NCI-H1694 treated with DMSO at 0.1 percent for 48 hours (cell line): ENCODE measurements around the gene DPEP2NB.
"Not testable (repeated sequence)": the region's sequence is repeated elsewhere in the genome, so short reads cannot be mapped to it uniquely, and the experiment has no call there.

ENCODE experiments used
- DNase-seq: peaks from one replicate; lab custom pipeline; 2025; lab: John Stamatoyannopoulos, UW

DPEP2NB gene, protein sequence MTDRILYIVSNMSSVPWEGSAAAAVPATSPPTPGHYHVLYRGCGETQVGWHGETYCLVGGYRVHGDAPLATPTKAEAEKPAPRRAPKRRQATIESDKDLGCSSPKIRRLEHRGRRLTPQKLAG

DNA sequence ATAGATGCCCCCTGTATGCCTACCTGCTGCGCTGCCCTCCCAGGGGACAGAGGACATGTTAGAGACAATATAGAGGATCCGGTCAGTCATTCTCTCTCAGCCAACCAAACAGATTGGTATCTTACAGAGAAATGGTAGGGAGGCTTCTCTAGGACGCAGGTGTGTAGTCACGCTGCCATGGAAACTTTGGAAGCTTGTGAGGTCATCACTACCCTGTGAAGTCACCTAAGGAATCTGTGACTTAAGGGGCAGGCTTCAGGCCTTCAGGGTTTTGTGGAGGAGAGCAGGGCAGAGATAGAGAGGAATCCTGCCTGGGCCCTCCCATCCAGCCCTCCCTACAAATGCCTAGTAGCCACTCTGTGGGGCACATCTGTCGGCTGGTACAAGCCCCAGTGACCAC, at the start of gene DPEP2NB:
TSS of gene DPEP2NB (minus strand) at position 231 of the 400 bp plus-strand sequence. CDS start at position 90, 141 bp downstream.
- no peak for DNase-seq

DNA sequence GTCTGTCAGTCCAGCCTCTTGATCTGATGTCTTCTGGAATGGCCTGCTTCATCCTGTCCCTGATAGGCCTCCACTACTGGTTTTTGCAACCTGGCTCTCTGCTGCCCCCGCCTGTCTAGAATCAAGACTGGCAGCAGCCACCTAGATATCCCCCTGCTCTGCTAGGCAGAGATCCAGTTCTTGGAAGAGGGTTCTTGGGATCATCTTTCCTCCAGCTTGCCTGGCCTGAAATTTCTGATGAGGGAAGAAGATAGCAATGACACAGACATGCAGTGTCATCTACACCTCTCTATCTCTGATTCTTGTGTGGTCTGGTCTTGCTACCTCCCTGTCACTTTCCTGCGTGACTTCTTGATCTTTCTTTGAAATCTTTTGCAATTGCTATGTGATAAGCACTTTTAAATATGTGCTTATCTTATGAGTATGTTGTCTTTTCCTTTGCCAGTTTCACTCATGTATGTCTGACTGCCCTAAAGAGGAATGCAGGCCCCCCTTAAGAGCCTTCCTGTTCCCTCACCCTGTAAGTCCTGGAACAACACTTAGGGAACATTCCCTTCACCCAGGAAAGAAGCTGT, 49.2 kb upstream of the DPEP2NB start:
- peak; percentile 44 for DNase-seq

DNA sequence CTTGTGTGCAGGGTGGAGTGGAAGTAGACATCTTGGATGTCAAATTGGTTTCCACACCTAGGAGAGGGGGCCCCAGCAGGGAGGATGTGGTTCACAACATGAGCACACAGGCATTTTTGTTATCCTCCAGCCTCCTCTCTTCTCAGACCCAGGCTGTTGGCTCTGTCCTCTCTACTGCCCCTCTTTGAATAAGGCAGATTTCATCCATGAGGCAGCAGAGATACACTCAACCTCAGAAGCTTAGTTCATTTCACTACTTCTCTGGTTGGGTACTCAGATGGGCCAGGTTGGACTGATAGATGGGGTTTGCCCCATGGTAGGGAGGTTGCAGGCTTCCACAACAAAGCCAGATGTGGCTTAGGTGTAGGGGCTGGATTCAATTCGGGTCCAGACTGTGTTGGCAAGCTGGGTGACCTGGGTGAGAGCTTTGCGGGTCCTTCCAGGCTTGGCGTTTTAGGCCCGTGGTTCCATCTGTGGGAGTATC, 47.2 kb upstream of the DPEP2NB start:
- no peak for DNase-seq

DNA sequence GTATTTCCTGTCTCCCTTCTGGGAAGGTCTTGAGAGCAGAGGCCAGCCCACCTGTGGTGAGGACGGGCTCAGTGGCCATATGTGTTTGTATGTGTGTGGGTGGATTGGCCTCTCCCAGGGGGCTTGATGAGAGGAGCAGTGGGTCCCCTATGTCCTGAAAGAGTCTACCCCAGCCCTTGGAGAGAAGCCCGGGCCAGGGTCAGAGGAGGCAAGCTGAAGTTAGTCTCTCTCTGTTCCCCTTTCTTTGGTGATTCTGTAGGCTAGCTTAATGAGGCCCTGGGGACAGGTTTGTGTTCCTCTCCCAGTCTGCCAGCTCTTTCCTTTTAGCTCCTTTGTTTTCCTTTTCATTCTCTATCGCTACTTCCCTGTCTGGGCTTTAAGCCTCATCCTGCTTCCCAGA, 45.7 kb upstream of the DPEP2NB start:
- no peak for DNase-seq

DNA sequence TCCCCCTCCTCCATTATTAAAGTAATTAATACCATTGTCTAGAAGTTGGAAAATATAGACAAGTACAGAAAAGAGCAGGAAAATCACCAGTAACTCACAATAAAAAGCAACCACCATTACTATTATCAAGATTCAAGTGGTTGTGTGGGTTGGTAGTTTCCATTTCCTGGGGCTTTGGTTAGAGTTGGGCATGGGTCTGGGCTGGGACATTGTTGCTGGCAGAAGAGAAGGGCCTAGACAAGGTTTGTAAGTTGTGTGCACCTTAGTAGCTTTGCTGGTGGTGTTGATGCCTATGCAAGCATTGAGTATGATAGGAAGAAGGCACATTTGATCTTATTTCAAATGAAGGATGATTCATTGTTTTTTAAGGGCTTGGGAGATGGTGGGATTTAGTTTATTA, 44.1 kb upstream of the DPEP2NB start:
- no peak for DNase-seq

DNA sequence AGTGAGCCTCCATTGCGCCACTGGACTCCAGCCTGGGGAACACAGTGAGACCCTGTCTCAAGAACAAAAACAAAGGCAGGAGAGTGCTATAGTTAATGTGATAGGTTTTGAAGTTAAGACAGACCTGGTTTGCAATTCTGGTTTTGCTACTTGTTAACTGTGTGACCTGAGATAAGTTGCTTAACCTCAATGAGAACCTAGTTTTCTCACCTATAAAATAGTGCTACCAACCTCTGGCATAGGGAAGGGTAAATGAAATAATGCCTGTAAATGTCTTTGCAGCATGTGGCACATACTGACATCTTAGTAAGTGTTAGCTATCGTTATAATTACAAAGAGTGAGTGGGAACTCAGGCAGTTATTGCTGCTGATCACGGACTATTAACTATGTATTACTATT, 39.7 kb upstream of the DPEP2NB start:
- DNase-seq, result no peak

DNA sequence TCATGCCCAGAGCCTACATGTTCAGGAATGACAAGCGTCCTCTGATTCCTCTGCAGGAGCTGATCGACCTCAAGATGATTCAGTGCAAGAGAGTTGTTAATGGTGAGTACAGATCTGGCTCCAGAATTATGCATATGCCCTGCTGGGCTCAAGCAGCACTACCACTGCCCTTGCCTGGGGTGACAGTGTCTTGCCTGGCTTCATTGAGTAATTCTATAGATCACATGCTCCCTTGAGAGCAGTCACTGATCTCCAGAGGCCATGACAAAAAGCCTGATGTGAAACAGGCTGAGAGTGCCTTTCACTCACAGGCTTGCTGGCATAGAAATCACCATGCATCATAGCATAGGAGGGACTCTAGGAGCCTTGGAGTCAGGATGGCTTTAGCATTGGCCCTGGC, 33.7 kb upstream of the DPEP2NB start:
- no peak for DNase-seq

DNA sequence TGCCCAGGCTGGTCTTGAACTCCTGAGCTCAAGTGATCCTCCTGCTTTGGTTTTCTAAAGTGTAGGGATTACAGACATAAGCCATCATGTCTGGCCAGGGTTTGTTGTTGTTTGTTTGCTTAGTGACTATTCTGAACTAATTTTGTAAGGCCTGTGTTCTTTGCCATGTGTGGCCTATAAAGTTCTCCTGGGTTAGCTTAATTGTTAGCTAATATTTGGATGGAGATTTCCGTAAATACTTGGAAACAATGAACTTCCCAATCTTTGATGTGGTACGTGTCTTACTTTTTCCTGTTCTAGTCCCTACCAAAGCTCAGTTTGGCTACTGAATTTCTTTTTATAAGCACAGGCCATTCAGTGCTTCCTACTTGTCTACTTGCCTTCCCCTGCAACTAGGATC, 32.3 kb upstream of the DPEP2NB start:
- DNase-seq, result no peak

DNA sequence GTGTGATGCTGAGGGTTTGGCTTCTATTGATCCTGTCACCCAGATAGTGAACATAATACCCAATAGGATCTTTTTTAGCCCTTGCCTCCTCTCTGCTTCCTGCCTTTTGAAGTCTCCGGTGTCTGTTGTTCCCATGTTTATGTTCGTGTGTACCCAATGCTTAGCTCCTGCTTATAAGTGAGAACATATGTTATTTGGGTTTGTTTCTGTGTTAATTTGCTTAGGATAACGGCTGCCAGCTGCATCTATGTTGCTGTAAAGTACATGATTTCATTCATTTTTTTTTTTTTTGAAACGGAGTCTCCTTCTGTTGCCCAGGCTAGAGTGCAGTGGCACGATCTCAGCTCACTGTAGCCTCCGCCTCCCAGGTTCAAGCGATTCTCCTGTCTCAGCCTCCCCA, 30.4 kb upstream of the DPEP2NB start:
- DNase-seq, result peak; percentile 93

DNA sequence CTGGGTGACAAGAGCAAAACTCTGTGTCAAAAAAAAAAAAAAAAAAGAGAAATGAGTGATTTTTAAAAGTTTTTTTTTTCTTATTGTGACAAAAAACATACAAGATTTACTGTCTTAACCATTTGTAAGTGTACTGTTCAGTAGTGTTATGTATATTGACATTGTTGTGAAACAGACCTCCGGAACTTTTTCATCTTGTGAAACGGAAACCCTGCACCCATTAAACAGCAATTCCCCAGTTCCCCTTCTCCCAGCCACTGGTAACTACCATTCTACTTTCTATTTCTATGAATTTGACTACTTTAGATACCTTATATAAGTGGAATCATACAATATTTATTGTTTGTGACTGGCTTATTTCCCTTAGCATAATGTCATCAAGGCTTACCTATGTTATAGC, 26.1 kb upstream of the DPEP2NB start:
- DNase-seq, result no peak

DNA sequence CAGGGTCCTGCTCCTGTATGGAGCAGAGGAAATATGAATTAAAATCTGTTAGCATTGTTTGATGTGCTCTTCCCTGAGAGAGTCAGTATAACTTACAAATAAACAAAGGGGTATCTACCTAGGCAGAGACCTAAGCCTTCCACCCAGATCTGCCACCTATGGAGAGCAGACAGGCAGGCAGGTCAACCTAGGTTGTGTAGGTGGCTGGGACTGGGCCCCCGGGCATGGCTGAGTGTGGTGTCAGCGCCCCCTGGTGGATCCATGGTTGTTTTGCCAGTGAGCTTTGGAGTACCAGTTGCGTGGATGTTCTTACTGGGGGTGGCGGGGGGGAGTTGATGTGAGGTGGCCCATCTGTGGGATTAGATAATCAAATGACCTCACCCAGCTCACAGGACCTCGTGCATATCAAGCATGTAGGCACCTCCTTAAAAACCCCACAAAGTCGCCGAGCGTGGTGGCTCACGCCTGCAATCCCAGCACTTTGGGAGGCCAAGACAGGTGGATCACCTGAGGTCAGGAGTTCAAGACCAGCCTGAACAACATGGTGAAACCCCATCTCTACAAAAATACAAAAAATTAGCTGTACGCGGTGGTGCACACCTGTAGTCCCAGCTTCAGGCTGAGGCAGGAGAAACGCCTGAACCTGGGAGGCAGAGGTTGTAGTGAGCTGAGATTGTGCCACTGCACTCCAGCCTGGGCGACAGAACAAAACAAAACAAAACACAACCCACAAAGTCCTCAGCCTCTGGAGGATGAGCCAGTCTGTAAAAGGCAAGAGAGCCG, 25.0 kb upstream of the DPEP2NB start:
- DNase-seq, result peak; percentile 11

DNA sequence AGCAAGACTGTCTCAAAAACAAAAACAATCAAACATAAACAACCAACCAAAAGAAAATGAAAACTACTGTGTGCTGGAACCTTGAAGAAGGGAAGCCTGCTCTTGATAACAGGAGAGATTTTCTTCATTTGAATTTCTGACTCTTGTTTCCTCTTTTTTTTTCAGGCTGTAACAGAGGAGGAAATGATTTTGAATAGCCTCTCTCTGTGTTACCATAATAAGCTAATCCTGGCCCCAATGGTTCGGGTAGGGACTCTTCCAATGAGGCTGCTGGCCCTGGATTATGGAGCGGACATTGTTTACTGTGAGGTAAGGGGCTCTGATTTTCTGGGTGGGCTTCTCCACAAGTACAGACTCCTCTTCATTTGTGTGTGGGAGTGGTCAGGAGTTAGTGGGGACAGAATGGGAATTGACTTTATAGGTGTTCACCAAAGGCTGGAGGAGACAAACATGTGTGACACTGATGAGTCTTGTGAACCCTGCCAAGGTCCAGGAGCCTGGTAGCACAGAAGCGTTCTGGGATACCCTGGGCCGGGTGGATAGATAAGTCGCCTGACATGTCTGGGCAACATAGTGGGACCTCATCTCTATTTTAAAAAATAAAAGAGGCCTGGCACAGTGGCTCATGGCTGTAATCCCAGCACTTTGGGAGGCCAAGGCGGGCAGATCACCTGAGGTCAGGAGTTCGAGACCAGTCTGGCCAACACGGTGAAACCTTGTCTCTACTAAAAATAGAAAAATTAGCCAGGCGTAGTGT, 22.3 kb upstream of the DPEP2NB start:
- no peak for DNase-seq

DNA sequence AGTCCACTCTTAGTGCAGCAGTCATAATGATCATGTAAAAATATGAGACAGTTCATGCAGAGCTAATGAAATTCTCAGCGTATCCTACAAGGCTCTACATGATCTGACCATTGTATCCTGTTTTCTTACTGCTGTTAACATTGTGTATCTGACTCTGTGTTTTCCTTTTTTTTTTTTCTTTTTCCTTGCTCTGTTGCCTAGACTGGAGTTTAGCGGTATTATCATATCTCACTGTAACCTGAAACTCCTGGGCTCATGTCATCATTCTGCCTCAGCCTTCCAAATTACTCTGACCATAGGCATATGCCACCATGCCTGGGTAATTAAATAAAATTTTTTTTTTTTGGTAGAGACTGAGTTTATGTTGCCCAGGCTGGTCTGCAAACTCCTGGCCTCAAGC, 19.5 kb upstream of the DPEP2NB start:
- no peak for DNase-seq

DNA sequence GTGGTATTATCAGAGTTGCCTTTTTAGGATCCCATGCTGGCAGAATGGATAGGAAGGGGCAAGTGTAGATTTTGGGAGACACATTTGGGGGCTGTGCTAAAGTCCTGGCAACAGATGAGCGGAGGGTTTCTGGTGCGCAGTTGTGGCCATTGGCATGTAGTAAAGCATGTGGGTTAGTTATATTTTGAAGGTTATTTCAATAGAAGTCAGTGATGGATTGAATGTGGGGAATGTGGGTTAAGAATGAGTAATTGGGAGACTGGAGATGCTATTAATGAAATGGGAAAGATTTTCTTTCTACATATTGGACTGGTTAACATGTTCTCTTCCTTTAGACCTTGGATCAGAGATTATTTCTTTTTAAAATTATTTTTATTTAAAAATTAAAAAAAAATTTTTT, 17.4 kb upstream of the DPEP2NB start:
- no peak for DNase-seq

DNA sequence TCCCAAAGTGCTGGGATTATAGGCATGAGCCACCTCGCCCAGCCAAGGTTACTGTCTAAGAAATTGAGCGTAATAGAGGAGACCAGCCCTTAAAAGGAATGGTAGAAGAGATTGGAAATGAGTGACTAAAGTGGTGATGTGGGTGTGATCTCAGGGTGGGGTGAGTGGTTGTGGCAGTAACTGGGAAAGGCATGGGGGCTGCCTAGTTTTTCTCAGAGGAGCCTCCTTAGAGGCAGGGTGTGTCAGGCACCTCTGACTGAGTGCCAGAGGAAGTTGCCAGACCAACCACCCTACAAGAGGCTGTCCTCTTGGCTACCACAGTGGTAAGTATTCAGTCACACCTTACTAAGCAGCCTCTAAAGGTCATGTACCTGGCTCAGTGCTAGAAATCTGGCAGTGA, 16.2 kb upstream of the DPEP2NB start:
- DNase-seq, result no peak

DNA sequence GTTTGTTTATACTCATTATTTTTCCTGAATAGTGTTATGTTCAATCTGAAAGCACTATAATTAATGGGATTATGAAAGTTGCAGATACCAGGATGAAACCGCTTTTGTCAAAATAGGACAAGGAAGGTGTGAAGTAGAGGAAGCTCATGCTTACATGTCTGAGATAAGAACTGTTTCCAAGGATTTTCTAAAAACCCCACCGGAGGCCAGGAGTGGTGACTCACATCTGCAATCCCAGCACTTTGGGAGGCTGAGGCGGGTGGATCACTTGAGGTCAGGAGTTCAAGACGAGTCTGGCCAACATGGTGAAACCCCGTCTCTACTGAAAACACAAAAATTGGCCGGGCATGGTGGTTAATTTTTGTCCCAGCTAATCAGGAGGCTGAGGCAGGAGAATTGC, 14.4 kb upstream of the DPEP2NB start:
- not testable (repeated sequence) for DNase-seq

DNA sequence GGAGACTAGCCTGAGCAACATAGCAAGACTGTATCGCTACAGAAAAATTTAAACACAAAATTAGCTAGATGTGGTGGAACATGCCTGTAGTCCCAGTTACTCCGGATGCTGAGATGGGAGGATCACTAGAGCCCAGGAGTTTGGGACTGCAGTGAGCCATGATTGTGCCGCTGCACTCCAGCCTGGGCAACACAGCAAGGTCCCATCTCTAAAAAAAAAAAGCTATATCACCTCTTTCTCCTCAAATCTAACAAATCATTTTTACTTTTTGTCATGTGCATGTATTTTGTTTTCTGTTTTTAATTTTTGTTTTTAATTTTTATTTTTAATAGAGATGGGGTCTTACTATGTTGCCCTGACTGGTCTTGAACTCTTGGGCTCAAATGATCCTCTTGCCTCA, 13.3 kb upstream of the DPEP2NB start:
- DNase-seq, result no peak

DNA sequence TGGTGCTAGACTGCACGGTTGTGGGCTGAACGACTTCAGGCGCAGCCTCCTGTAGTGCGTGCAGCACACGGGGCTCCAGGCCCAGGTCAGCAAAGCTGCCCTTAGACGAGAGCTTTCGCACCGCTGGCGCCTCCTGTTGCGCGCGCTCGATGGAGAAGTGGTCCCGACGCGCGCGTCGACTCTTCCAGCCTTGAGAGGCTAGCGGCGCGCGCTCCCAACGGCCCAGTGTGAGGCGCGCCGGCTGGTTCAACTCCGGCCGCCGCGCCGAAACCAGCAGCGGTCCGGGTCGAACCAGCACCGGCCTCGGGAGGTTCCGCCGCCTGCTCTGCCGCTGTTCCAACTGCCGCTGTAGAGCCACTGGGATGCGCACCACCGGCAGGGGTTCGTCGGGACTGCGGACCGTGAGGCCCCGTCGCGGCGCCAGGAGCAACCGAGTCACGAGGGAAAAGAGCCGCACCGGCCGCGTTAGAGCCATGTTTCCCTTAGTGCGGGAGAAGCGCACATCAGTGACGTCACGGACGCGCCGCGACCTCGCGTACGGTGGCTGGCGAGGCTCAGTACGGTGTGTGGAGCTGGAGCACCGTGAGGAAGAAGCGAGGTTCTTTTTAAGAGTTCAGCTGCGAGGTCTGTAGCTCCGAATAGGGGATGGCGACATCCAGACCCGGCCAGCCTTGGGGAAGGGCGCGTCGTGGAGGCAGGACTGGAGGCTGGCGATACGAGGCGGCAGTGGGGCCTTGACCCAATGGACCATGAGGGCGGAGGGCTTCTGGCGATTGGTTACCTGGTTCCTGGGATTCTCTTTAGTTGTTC, 7.2 kb upstream of the DPEP2NB start, which contains the start of the genes DDX28 and DUS2:
TSS of gene DDX28 (minus strand) at position 505 of the 810 bp plus-strand sequence. CDS start at position 475, 30 bp downstream.
TSS of gene DUS2 (plus strand) at position 557 of the 810 bp plus-strand sequence. CDS start 14,740 bp downstream, outside the sequence.
- DNase-seq, result peak; percentile 66

DNA sequence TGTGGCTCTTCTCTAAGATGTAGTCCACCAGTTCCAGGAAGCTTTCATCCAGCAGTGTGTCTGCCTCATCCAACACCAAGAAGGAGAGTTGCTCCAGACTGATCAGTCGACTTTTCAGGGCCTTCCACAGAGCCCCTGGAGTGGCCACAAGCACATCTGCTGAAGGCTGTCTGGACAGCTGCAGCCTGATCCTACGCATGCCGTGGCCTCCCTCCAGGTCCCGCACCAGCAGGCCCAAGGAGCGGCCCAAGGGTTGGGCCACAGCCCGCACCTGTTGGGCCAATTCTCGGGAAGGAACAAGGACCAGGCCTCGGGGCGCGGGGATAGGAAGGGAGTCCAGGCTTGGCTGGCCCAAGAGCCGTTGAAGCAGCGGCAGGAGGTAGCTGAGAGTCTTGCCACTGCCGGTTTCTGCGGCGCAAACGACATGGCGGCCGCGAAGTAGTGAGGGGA, 6.6 kb upstream of the DPEP2NB start:
- DNase-seq, result no peak

DNA sequence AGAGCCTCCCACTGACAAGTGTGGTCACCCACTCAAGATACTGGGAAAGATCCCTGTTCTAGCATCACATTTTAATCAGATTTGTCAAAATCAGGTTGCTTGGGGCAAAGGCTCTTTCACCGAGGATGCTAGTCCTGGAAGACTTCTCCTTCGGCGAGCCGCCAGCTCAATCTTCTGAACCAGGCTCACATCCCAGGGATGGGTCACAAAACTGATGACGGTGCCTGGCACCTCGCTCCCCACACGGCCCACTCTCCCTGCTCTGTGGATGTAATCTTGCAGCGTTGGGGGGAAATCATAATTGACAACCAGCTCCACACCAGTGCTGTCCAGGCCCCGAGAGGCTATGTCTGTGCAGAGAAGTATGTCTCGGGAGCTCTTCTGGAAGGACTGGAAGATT, 5.8 kb upstream of the DPEP2NB start:
- DNase-seq, result no peak

DNA sequence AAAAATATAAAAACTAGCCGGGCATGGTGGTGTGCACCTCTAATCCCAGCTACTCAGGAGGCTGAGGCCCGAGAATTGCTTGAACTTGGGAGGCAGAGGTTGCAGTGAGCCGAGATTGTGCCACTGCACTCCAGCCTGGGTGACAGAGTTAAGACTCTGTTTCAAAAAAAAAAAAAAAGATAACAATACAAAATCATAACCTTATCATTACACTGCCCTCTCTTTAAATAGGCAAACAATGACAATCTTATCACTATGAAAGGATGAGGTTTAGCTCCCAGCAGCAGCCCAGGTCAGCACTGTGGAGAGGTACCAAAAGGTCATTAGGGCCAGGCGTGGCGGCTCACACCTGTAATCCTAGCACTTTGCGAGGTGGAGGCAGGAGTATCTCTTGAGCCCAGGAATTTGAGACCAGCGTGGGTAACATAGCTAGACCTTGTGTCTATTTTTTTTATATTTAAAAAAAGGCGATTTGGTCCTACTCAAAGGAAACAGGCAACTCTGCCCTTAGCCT, 3.5 kb upstream of the DPEP2NB start:
- DNase-seq, result no peak
